ENCODE data around the gene PALMD.

DNA sequence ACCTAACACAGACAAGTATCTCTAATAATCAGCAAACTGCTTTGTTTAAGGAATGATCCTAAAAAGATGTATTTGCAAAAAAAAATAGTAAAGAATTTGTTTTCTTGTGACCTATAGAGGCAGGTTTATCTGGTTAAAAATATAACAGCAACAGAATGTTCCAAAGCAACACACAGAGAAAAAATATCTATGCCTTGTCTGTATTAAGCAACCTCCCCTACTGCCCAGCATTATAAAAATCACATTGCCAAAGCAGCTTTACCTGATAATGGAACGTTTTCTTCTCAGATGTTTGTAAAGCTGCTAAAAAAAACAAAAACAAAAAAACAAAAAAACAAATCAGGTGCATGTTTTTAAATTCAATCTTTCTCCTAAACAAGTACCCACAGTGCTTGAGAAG, 24.7 kb downstream of the PALMD start:
- TF ChIP-seq MAZ (IDR thresholded peaks at IDR 0.05; ENCODE audit: borderline replicate concordance, low read depth, low read length) (no peak), EP300 (IDR thresholded peaks at IDR 0.05) (no peak), HOXA7 (CRISPR knock-in tag; IDR thresholded peaks at IDR 0.05) (no peak), JUNB (IDR thresholded peaks at IDR 0.05) (no peak), EHMT2 (IDR thresholded peaks at IDR 0.05; ENCODE audit: low read depth) (no peak)
- TF ChIP-seq, protein P1, sequence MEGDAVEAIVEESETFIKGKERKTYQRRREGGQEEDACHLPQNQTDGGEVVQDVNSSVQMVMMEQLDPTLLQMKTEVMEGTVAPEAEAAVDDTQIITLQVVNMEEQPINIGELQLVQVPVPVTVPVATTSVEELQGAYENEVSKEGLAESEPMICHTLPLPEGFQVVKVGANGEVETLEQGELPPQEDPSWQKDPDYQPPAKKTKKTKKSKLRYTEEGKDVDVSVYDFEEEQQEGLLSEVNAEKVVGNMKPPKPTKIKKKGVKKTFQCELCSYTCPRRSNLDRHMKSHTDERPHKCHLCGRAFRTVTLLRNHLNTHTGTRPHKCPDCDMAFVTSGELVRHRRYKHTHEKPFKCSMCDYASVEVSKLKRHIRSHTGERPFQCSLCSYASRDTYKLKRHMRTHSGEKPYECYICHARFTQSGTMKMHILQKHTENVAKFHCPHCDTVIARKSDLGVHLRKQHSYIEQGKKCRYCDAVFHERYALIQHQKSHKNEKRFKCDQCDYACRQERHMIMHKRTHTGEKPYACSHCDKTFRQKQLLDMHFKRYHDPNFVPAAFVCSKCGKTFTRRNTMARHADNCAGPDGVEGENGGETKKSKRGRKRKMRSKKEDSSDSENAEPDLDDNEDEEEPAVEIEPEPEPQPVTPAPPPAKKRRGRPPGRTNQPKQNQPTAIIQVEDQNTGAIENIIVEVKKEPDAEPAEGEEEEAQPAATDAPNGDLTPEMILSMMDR (IDR thresholded peaks at IDR 0.05), result no peak
- TF ChIP-seq, protein P2, sequence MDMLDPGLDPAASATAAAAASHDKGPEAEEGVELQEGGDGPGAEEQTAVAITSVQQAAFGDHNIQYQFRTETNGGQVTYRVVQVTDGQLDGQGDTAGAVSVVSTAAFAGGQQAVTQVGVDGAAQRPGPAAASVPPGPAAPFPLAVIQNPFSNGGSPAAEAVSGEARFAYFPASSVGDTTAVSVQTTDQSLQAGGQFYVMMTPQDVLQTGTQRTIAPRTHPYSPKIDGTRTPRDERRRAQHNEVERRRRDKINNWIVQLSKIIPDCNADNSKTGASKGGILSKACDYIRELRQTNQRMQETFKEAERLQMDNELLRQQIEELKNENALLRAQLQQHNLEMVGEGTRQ (IDR thresholded peaks at IDR 0.05), result no peak

All from A549 (cell line).